Stomach (tissue), 4 donors: Measurements from ENCODE around the gene PCK2.

Experiments used
- CTCF ChIP-seq, 7 experiments: fragments of 450-650 bp in 4 of 7; fragments of 200-600 bp in 3 of 7; sonication (generic) in 3 of 7; IDR thresholded peaks; one replicate each; pipeline ENCODE4 v1.5.1; 2016 to 2019; ENCODE audit warnings: antibody characterized with exemption in 7 of 7, control low read depth in 2 of 7, mild to moderate bottlenecking in 1 of 7
- EP300 ChIP-seq: sonication (generic); formaldehyde crosslinking; IDR thresholded peaks from one replicate; pipeline ENCODE4 v1.6.1; 2017; ENCODE audit warnings: antibody characterized with exemption

- no peak for TF ChIP-seq CTCF (IDR thresholded peaks at IDR 0.05)
- TF ChIP-seq EP300: no peak
Observed at GRCh38 chr14:24062216-24062980, 31.7 kb upstream of the PCK2 start.
